8988T (cell line): Measurements from ENCODE around the gene RTKN.
"Not testable (repeated sequence)": the region's sequence is repeated elsewhere in the genome, so short reads cannot be mapped to it uniquely, and the experiment has no call there.

Experiments
- DNase-seq: peaks from one replicate; pipeline ENCODE4 v3.0.0; 2011

Gene RTKN

DNA sequence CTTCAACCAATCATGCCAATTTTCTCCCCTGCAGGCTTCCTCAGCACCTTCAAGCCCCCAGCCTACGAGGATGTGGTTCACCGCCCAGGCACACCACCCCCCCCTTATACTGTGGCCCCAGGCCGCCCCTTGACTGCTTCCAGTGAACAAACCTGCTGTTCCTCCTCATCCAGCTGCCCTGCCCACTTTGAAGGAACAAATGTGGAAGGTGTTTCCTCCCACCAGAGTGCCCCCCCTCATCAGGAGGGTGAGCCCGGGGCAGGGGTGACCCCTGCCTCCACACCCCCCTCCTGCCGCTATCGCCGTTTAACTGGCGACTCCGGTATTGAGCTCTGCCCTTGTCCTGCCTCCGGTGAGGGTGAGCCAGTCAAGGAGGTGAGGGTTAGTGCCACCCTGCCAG is 18.4 kb upstream of the RTKN start:
- not testable (repeated sequence) for DNase-seq

DNA sequence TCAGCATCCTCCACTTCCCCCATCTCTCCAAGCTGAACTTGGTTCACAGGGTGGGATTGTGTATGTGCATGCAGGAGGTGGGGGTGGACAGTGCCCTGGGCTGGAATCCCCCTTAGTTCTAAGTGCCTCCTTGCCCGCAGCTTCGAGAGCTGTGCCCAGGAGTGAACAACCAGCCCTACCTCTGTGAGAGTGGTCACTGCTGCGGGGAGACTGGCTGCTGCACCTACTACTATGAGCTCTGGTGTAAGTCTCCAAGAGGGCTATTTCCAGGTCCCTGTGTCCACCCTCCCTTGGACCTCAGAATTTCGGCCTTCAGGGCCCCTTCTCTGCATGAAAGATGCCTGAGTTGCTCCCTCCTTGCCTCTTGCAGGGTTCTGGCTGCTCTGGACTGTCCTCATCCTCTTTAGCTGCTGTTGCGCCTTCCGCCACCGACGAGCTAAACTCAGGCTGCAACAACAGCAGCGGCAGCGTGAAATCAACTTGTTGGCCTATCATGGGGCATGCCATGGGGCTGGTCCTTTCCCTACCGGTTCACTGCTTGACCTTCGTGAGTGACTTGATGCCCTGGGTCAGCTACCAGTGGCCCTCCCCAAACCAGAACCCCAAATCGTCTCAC is 17.9 kb upstream of the RTKN start:
- DNase-seq, result not testable (repeated sequence)

DNA sequence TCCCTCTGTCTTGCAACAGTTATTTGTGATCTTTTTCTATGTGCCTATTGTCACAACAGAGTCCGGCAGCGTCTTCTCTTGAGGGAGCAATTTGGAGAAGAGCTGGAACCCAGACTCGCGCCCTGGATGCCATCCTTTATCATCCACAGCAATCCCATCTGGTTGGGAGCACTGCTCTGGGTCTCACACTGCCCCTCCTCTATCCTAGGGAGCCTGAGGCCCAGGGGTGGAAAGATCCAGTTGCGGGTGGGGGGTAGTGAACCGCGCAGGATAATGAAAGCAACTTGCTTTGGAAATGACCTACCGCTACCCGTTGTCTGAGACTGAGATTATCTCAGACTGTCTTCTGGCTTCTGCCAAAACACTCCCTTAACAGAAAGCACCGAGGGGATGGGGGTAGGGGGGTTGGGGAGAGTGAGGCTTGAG is 17.2 kb upstream of the RTKN start:
- no peak for DNase-seq

DNA sequence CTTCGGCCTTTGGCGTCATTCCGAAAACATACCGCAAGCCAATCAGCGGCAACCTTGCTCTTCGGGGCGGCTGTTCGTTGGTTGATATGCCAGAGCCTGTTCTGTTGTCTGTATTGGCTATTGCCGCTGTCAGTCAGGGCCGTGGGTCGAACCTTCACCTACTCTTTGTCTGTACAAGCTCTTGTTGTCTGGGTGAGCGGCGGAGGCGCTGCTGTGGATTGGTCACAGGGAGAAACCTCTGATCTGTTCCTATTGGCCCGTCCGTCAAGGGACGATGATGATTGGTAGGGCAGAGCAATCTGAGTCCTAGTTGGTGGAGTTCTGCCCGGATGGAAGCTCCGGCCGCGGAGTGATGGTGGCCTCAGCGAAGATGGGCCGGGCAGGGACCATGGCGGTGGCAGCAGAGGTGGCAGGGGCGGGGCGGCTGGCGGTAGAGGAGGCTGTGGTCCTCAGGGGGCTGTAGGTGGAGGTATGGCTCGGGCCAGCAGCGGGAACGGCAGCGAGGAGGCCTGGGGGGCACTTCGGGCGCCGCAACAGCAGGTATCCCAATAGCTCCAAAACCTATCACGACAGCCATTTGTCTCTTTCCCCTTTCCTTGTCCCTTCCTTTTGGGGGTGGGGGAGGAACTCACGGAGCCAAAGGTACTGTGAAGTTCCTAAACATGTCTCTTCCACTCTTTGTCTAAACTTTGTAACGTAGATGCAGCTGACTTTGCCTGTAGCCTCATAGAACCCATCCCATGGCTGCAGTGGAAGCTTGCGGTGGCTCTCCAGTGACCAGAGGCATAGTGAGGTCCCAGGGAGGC is 16.6 kb upstream of the RTKN start, which contains the start of gene WBP1:
TSS of gene WBP1 (plus strand) at position 307 of the 806 bp plus-strand sequence. CDS start at position 472, 165 bp downstream.
- DNase-seq, result peak; percentile 90

DNA sequence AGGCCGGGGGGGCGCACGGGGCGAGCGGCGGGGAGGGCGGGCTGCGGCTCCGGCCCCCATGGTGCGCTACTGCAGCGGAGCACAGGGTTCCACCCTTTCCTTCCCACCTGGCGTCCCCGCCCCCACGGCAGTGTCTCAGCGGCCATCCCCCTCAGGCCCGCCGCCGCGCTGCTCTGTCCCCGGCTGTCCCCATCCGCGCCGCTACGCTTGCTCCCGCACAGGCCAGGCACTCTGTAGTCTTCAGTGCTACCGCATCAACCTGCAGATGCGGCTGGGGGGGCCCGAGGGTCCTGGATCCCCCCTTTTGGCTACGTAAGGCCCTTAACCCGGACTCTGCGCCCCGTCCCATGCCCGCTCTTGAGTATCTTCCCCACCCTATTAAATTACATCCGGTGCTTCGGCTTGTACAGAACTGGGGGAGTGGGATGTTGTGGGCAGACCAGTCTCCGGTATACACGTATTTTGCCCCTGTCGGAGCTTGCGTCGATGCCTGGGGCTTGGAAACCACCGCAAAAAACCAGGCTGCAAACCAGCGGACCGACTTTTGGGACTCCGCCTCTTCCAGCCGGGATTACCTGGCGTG is 15.9 kb upstream of the RTKN start:
- no peak for DNase-seq

DNA sequence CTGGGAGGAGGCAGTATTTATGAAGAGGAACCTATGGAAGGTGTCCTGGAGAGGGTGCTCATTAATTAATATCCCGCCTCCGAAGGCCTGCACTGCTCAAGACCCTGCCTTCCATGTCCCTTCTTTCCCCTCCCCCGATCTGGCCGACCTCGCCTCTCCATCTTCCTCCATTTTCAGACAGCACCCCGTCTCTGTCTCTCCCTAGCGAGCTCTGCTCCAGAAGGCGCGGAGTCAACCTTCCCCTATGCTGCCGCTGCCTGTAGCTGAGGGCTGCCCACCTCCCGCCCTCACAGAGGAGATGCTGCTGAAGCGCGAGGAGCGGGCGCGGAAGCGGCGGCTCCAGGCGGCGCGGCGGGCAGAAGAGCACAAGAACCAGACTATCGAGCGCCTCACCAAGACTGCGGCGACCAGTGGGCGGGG is 15.4 kb upstream of the RTKN start:
- DNase-seq, result no peak

DNA sequence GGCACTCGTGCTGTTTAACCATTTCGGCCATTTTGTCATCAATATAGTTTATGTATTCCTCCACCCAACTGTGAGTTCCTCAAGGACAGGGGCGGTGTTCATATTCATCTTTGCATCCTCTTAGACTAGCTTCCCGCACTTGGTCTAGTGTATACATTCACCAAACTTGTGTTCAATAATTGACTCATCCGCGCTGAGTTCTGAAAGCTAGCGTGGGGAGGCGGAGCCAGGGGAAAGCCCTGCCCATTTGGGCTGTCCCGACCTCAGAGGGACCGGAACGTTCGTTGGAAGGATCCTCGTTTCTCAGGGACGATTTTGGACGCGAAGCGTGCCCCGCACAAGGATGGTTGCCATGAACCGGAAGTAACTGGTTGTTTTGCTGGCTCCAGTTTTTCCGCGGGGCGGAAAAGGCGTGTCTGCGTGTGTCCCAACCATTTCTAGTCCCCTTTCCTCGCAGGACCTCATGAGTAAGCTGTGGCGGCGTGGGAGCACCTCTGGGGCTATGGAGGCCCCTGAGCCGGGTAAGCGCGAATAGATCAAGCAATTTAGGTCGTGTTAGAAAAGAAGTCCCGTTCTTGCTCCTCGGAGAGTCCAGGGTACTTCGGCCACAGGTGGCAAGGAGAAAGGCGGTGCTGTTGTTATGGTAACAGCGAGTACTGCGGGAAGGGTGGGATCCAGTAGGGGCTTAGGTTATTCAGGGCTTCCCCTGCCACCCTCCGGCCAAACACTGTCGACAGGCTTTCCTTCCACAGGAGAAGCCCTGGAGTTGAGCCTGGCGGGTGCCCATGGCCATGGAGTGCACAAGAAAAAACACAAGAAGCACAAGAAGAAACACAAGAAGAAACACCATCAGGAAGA is 13.1 kb upstream of the RTKN start, which contains the start of gene INO80B:
TSS of gene INO80B (plus strand) at position 434 of the 858 bp plus-strand sequence. CDS start at position 464, 30 bp downstream.
- DNase-seq, result peak; percentile 78

DNA sequence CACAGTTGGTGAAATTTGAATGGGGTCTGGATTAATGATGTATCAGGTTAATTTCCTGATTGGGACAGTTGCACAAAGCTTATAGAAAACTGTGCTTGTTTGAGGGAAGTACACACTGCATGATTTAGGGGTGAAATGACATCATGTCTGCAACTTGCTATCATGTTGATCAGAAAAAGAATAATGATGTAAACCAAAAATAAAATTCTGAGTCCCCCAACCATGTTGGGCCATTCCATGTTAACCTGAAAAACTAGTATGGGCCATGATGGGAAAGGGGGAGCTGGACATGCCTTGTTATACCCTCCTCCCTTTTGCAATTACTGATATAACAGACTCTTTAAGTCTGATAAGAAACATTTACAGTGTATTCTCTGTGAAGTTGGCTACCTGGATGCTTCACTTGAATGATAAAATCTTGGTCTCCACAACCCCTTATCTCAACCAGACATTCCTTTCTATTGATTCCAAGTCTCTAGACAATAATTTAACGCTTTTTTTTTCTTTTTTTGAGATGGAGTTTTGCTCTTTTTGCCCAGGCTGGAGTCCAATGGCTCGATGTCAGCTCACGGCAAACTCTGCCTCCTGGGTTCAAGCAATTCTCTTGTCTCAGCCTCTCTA is 8.9 kb upstream of the RTKN start:
- DNase-seq, result no peak

DNA sequence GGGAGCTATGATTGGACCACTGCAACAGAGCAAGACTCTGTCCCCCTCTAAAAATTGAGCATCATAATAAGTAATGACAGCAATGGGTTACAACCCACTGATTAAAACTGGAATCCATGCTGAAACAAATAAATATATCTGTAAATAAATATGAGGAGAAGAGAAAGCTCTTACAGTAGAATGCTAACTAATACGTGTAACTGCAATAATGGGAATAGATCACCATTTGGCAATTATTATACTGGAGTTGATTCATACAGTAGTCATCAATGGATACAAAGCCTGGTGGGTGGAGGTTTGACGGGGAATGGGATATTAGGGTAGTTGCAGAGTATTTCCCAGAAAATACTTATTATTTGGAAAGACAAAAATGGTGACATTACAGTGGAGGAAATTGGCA is 7.0 kb upstream of the RTKN start:
- DNase-seq, result no peak

DNA sequence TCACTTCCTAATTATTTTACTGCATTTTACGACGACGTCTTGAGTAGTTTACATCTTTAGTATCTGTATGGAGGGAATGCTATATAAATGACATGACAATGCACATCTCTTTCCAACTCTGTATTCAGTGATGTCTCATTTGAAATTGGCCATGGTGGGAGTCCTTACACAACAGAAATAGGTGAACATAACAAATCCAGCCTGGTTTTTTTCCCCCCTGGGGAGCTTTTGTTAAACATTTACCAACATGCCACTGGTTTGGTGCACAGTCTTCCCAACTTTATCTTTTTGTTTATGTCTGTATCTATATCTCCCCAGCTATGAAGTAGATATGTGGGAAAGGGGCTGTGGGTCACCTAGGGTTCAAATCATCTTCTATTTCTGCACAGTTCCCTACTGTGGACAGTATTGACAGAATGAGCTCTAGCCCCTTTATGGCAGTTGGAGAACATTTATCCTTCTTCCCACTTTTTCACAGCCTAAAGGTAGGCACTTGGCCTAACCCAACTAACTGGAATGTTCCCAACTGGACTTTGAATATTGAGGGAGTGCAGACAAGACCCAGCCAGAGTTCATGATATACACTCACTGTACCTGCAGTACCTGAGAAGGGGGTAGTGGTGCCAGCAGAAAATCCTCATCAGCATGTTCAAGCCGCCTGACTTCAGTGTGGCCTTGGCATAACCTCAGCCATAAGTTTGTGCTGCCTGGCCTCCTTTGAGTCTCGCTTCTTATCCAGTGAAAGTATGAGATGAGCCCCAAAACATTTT is 5.7 kb upstream of the RTKN start:
- DNase-seq, result no peak

DNA sequence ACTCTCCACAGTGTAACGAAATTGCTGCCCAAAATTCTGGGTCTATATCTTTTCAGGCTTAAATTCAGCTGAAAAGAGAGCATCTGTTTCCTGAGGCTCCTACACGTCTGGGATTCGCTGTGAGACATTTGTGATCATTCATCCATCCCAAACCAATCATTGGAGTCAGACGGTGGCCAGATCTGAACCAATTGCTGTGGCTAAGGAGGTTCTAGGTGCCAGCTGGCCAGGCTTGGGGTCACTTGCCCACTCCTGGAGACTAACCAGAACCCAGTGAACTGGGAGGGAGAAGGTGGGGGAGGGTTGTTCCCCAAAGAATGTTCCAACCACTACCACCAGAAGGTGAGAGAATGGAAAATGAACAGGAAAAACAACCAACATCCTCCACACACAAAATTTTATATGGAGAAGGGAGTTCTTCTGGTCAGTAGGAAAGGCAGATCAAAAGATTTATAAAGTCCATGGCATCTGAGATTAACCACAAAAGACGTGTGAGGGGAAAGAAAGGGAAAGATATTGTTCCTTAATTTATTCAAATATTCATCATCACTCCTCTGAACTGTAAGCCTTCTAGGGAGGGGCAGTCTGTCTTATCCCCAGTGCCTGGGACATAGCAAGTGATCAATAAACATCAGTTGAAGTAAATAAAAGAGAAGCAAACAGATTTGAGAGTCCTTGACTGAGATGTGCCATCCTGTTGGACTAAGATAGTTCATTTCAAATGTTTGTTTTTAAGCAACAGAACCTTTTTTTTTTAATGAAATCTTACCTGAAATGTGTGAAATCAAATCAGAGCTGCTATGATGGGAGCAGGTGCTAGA is 3.0 kb upstream of the RTKN start:
- DNase-seq, result no peak

DNA sequence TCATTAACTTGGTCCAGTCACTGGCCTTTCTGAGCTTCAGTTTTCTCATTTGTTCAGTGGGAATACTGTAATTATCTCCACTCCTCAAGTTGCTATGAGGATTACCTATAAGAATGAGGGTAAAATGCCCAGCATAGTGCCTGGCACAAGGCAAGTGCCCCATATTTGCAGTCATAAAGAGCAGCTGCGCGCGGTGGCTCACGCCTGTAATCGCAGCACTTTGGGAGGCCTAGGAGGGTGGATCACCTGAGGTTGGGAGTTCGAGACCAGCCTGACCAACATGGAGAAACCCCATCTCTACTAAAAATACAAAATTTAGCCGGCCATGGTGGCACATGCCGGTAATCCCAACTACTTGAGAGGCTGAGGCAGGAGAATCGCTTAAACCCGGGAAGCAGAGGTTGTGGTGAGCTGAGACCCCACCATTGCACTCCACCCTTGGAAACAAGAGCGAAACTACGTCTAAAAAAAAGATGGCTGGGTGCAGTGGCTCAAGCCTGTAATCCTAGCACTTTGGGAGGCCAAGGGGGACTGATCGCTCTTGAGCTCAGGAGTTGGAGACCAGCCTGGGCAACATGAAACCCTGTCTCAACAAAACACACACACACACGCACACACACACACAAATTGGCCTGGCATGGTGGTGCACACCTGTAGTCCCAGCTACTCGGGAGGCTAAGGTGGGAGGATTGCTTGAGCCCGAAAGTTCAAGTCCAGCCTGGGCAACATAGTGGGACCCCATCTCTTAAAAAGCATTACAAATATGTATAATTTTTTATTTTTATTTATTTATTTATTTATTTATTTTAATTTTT is 953 bp upstream of the RTKN start:
- DNase-seq, result not testable (repeated sequence)

DNA sequence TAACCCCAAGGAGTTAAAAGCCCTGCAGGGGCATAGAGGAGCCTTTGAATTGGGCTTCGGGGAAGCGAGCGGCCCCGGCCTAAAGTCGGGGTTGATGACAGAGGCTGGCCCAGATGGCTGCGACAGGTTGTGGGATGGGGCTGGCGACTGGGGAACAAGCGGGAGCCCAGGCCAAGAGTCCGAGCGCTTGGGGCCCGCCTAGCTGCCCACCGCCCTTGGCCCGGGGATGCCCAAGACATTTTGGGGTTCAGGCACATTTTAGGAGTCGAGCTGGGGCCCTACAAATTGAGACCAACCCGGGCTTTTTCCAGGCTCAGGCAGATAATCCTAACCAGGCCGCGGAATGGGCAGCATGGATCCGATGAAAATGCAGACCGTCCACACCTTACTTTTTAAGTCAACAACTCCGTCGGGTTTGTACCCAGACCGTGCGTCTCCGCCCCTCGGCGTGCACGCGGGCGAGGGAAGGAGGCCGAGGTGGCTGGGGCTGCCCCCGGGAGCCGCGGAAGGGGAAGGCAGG is 507 bp downstream of the RTKN start:
- no peak for DNase-seq

DNA sequence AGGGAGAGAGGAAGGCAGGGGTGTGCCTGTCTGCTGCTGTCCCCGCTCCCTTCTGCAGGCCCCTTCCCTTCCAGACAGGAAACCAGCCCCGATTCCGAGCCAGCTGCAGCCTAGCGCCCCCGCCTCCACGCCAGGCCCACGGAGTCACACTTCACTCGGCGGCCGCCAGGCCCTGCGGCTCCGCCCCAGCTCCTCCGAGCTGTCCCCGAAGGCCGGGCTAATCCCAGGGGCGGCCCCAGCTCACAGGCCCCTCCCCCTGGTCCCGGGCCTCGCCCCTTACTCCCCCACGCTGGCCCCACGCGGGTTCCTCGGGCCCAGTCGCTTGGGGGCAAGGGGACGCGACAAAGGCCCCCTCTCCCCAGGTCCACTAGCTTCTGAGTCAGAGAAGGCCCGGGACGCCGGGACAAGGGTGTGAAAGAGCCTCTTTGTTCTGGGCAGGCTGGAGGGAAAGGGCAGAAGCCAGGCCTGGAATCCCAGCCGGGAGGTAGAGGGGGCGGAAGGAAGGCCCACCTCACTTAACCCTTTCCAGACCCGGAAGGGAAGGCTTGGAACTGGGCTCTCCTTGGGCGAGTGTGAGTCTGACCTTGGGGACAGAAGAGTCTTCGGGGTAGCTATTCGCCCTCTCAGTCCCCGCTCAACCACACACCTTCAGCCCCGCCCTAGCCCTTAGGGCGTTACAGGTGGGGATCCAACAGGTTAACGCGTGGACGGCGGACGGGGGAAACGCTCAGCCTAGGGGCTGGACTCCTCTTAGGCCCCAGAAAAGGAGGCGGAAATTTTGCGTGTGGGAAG is 1.2 kb downstream of the RTKN start:
- DNase-seq, result peak; percentile 100

DNA sequence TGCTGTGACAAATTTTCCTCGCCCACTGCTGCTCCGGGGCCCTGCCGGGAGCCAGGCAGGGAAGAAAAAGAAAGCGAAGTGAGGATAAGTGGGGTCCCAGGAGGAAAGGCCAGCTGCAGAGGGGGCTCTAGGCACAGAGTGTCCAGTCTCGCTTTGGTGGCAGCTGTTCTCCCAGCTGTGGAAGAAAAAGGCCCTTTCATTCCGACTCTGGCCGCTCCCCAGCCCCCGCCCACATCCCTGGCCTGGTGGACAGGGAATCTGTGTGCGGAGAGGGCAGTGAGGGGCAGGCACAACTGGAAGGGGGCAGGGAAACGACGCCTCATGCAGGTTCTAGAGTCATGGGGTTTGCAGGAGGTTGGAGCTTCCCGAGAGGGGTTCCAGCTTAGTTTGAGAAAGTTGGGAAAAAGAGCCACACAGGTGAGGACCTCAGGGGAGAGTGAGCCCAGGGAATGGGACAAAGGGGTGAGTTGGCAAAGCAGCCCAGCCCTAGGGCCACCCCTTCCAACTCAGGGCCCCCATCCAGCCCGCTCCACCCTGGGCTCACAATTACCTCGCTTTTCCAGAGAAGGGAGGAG is 1.8 kb downstream of the RTKN start:
- DNase-seq, result no peak

DNA sequence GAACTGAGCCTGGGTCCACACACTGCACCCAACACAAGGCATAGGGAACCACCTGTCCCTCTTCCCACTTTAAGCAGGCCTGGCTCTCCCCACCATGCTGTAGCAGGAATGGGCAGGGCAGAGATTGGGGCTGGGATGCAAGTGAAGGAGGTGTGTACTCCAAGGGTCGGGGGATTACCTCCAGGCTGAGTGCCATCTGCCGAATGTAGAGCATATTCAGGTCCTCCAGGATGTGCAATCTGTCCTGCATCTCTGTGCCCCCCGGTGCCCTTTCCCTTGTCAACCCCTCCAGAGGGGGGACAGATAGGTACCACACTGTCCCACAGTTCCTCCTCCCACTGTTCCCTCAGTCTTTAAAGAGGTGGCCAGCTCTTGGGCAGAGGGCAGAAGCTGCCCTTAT is 2.4 kb downstream of the RTKN start:
- no peak for DNase-seq

DNA sequence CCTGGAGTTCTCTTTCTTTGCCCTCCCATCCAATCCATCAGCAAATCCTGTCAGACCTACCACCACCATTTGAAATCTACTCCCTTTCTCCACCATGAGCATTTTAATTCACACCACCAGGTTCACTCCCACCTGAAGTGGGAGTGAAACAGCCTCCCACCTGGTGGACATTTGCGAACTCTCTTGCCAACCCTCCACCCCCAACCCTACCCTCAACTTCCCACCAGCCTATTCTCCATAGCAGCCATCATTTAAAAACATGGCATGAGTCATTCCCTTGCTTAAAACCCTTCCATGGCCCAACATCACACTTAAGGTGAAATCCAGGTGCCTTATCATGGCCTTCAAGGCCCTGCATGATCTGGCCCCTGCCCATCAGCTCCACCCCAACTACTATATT is 3.5 kb downstream of the RTKN start:
- DNase-seq, result no peak
